Activated CD4-positive, alpha-beta memory T cell treated with anti-CD3 and anti-CD28 coated beads, Interleukin-2, amount 10 ng/mL, durations not matched to agents 7 days and 5 days (primary cell): Measurements from ENCODE around the gene POLR2E. TPM values are rescaled to one million over a fixed set of nuclear protein-coding genes. Genes with fewer than 3 reads are reported as not detected.
"Not testable (repeated sequence)": the region's sequence is repeated elsewhere in the genome, so short reads cannot be mapped to it uniquely, and the experiment has no call there.

Source experiments
- CTCF ChIA-PET: fragments of 350-600 bp; sonication (Branson Sonifier 250); formaldehyde crosslinking; loops from one replicate; lab custom pipeline; 2021; ENCODE audit warnings: antibody characterized with exemption, inconsistent platforms; lab: Charles Lee
- POLR2A ChIA-PET: fragments of 350-600 bp; sonication (Branson Sonifier 250); formaldehyde crosslinking; loops from one replicate; lab custom pipeline; 2021; ENCODE audit warnings: antibody characterized with exemption; lab: Charles Lee
- DNase-seq: peaks from one replicate; pipeline ENCODE4 v3.0.0-alpha.2; 2020
- H3K27ac Mint-ChIP-seq: one replicate; pipeline ENCODE4 v1.8.0; 2021; ENCODE audit warnings: mild to moderate bottlenecking, mixed read lengths
- H3K27me3 Mint-ChIP-seq: one replicate; pipeline ENCODE4 v1.8.0; 2021; ENCODE audit warnings: mixed read lengths
- H3K36me3 Mint-ChIP-seq: one replicate; pipeline ENCODE4 v1.8.0; 2021; ENCODE audit warnings: low read depth, mixed read lengths
- H3K4me1 Mint-ChIP-seq: one replicate; pipeline ENCODE4 v1.8.0; 2021; ENCODE audit warnings: mixed read lengths
- H3K4me3 Mint-ChIP-seq: one replicate; pipeline ENCODE4 v1.8.0; 2021; ENCODE audit warnings: mild to moderate bottlenecking, mixed read lengths
- H3K9me3 Mint-ChIP-seq: one replicate; pipeline ENCODE4 v1.8.0; 2021; ENCODE audit warnings: mixed read lengths
- total RNA-seq, 2 experiments: library from RNA; stranded (reverse); gene quantifications; one replicate each; pipeline ENCODE4 v1.2.3, GENCODE V29; 2021

Gene POLR2E
- total RNA-seq, 2 experiments from 2014 or later, result 116 to 120 TPM

DNA sequence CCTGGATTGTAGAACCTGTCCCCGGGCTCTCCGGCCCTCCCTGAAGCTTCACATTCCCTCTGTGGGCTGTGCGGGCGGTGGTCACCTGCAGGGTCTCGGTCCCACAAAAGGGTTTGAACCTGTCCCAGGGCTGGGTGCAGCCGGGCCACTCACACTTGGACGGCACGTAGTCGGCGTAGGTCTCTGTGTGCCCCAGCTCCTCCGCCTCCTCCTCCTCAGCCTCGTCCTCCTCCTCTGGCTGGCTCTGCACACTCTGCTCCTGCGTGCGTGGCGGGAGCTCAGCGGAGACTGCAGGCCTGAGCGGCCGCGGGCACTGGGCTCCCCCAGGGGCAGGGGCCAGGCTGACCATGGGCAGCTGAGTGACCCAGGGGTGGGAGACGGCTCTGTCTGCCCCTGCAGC is 28.2 kb upstream of the POLR2E start:
- ChIA-PET CTCF (interaction anchor here (2.3 kb wide), 1 partner anchor 10 kb away, joined by 9 read pairs; no protein-coding TSS in a partner anchor), POLR2A (interaction anchor here (1.4 to 1.5 kb wide), 2 partner anchors 19 to 96 kb away, joined by 3 read pairs; partner anchors contain the start of gene GPX4)
- peaks cover 51% of the 10 kb centered on the region for H3K36me3 Mint-ChIP-seq
- no peak overlapping the region for H3K4me3 Mint-ChIP-seq
- H3K27me3 Mint-ChIP-seq, result no peaks in the 10 kb centered on the region
- peaks cover 16% of the 10 kb centered on the region for H3K4me1 Mint-ChIP-seq
- no peak overlapping the region for H3K27ac Mint-ChIP-seq
- H3K9me3 Mint-ChIP-seq, result no peaks in the 10 kb centered on the region
- DNase-seq, result no peak

DNA sequence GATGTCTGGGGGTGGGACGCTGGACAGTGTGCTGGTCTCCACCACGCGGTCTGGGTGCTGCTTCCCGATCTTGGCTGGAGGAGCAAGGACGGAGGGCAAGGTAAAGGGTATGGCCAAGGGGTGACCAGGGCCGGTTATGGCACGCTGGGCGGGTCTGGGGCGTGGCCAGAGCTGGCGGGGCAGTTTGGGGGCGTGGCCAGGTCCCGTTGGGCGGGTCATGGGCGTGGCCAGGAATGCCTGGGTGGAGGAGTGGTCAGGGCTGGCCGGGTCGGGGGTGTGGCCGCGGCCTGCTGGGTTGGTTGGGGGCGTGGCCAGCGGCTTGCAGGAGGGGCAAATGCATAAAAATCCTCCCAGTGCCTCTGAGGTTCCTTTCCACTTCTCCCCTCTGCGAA is 27.8 kb upstream of the POLR2E start:
- no peaks in the 10 kb centered on the region for H3K9me3 Mint-ChIP-seq
- peaks cover 55% of the 10 kb centered on the region for H3K36me3 Mint-ChIP-seq
- no peaks in the 10 kb centered on the region for H3K27me3 Mint-ChIP-seq
- ChIA-PET CTCF (interaction anchor here (2.3 kb wide), 1 partner anchor 10 kb away, joined by 9 read pairs; no protein-coding TSS in a partner anchor), POLR2A (interaction anchor here (1.4 to 1.5 kb wide), 2 partner anchors 19 to 96 kb away, joined by 3 read pairs; partner anchors contain the start of gene GPX4)
- DNase-seq, result peak; percentile 65
- peaks cover 15% of the 10 kb centered on the region for H3K4me1 Mint-ChIP-seq
- no peak overlapping the region for H3K4me3 Mint-ChIP-seq
- no peak overlapping the region for H3K27ac Mint-ChIP-seq

DNA sequence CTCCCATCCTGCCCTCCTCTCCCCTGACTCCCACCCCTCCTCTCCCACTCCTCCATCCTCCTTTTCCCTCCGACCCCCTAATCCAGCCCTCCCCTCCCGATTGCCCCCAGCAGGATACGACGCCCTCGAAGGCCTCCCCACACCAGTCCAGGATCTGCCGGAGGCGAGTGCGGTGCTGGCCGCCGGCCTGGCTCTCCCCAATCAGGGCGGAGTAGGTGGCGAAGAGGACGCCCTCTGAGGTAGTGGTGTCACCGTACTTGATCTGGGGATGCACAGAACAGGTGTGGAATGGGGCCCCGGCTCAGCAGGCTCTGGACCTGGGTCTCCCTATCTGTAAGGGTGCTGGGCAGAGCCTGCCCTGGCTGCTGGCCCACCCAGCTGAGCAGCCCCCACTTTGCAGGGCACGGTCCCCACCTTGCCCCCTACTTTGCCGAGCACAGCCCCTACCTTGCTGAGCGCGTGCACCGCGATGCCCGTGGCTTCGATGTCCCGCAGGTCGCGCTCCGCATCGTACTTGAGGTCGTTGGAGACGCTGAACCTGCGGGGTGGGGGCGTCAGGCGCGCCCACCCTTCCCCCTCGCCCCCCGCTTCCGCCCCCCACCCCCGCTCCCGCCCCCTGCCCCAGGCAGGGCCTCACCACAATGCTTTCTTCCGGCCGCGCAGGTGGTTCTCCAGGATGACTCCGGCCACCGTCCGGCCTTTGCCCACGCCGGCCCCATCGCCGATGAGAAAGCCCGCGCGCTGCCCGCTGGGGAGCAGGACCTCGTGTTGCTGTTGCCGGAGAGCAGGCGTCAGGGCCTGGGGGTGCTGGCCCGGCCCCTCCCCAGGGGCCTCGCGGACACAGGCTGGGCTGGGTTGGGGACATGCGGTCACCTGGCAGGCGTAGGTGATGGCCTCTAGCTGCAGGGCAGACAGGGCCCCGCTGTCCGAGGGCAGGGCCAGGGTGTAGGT is 27.1 kb upstream of the POLR2E start:
- no peak overlapping the region for H3K27ac Mint-ChIP-seq
- H3K36me3 Mint-ChIP-seq, result peaks cover 52% of the 10 kb centered on the region
- H3K27me3 Mint-ChIP-seq, result no peaks in the 10 kb centered on the region
- H3K4me1 Mint-ChIP-seq, result peaks cover 14% of the 10 kb centered on the region
- ChIA-PET CTCF (interaction anchor here (2.3 kb wide), 1 partner anchor 9 kb away, joined by 9 read pairs; no protein-coding TSS in a partner anchor), POLR2A (no interaction called here)
- DNase-seq, result no peak
- no peak overlapping the region for H3K4me3 Mint-ChIP-seq
- H3K9me3 Mint-ChIP-seq, result no peaks in the 10 kb centered on the region

DNA sequence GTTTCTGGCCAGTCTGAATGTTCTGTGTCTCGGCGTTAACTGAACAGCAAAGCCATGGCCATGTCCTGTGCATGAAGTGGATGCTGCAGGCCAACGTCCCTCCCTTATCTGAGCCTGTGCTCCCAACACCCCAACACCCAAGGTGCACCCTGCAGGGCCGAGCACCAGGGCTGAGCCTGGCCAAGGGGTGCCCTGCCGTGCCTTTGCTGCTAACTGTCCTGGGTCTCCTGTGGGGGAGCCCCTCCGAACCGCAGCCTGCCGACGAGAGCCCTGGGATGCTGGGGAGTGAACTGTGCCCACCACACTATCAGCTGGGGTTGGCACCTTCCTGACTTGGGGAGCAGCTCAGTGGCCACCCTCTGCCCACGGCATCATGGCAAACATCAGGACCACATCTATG is 26.2 kb upstream of the POLR2E start:
- Mint-ChIP-seq H3K9me3 (no peaks in the 10 kb centered on the region), H3K36me3 (peaks cover 46% of the 10 kb centered on the region), H3K4me1 (peaks cover 6% of the 10 kb centered on the region), H3K4me3 (no peak overlapping the region), H3K27ac (no peak overlapping the region), H3K27me3 (no peaks in the 10 kb centered on the region)
- ChIA-PET POLR2A (no interaction called here), CTCF (no interaction called here)
- no peak for DNase-seq

DNA sequence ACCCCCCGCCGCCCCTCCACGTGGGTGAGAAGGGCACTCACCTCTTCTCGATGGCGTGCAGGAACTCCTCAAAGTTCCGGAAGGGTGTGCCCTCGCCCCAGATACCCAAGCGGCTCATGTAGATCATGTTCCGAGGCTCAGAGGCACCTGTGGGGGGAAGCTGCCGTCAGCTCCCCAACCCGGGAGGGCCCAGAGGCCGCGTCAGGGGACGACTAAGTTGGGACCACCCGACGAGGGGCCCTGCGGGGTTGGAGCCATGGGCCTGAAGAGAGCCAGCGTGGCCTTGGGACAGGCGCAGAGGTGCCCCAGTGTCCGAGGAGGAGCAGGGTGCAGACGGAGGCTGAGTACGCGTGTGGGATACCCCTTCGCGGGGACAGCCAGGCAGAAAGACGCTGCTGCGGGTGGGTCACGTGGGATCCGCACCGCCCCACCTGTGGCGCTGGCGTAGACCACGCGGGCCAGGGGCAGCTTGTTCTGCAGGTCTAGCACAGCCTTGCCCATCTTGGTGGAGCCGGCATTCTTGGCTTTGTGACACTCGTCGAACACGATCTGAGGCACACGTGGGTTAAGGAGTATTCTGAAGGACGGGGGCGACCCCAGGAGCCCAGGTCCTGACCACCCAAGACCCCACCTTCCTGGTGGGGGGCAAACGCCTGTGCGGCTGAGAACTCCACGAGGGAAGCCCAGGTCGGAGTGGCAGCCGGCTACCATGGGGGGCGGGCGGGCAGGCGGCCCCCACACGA is 24.5 kb upstream of the POLR2E start:
- no peaks in the 10 kb centered on the region for H3K27me3 Mint-ChIP-seq
- no peaks in the 10 kb centered on the region for H3K9me3 Mint-ChIP-seq
- peaks cover 38% of the 10 kb centered on the region for H3K36me3 Mint-ChIP-seq
- POLR2A ChIA-PET, result no interaction called here
- no peak overlapping the region for H3K27ac Mint-ChIP-seq
- peaks cover 2% of the 10 kb centered on the region for H3K4me1 Mint-ChIP-seq
- no peak for DNase-seq
- CTCF ChIA-PET, result no interaction called here
- no peak overlapping the region for H3K4me3 Mint-ChIP-seq

DNA sequence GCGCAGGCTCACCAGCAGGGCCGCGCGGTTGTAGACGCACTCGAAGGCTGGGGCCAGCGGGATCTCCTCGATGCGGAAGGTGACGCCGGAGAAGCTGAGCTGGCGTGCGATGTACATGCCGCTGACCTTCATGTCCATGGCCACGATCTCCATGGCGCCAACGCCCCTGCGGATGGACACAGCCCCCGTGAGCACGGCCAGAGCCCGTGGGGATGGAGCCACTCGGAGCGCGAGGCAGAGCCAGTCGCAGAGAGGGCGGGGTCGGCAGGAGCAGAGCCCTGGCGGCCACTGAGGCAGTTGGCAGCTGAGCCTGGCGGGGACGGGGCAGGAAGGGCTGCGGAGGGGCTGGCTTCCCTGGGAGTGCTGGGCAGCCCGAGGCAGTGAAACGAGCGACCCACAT is 23.8 kb upstream of the POLR2E start:
- ChIA-PET POLR2A (no interaction called here), CTCF (no interaction called here)
- Mint-ChIP-seq H3K27me3 (no peaks in the 10 kb centered on the region), H3K9me3 (no peaks in the 10 kb centered on the region), H3K27ac (no peak overlapping the region), H3K4me3 (no peak overlapping the region), H3K4me1 (peaks cover 2% of the 10 kb centered on the region), H3K36me3 (peaks cover 37% of the 10 kb centered on the region)
- DNase-seq, result no peak

DNA sequence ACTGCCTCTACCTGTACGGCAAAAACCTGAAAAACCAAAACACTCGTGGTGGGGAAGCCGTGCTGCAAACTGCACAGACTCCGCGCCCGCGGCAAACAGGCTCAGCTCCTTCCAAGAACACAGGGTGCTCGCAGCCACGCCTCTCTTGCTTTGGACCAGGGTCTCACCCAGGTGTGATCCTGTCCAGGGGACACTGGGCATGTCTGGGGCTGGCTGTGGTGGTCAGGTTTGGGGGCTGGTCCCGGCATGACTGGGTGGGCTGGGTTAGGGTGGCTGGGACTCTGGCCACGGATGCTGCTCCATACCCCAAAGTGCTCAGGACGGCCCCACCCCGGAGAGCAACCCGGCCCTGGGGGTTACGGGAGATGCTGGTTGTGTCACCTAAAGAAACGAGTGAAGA is 22.5 kb upstream of the POLR2E start:
- ChIA-PET POLR2A (no interaction called here), CTCF (interaction anchor here (1.1 kb wide), 1 partner anchor 76 kb away, joined by 3 read pairs; no protein-coding TSS in a partner anchor)
- Mint-ChIP-seq H3K4me1 (peaks cover 6% of the 10 kb centered on the region), H3K36me3 (peaks cover 31% of the 10 kb centered on the region), H3K27me3 (no peaks in the 10 kb centered on the region), H3K27ac (no peak overlapping the region), H3K9me3 (no peaks in the 10 kb centered on the region), H3K4me3 (no peak overlapping the region)
- DNase-seq, result no peak

DNA sequence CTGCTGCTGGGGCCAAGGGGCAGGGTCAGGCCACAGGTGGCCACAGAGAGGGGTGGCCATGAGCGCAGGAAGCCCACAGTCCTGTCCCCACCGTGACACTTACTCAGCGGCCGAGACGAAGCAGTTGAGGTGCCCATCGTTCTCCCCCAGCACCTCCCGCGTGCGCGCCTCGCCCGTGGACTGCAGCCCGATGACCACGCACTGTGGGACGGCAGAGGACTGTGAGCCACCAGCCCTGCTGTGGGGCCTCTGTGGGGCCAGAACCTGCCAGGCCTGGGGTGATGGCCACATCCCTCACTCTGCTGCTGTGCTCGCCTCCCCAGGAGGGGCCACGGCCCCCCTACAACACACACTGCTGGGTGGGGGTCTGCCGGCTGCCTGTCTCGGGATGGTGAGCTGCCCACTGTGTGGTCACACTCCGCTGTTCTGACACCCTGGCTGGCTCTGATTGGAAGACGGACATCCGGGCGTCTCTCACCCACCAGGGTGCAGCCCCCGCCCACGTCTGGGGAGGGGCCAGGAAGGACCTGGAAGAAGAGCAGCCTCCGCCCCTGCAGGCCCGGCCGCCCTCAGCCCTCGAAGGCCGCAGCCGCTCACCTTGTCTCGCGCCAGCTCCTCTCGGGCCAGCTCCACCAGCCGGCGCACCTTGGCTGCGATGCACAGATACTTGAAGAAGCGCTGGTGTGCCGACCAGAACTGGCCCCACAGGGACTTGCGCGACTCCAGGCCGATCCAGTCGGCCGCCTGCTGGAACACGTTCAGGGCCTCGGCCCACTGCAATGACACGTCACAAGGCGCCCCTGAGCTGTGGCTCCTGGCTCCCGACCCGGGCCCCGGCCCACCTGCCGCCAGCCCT is 21.8 kb upstream of the POLR2E start:
- DNase-seq, result no peak
- H3K9me3 Mint-ChIP-seq, result no peaks in the 10 kb centered on the region
- H3K36me3 Mint-ChIP-seq, result peaks cover 31% of the 10 kb centered on the region
- ChIA-PET POLR2A (interaction anchor here (1.1 to 1.2 kb wide), 3 partner anchors 14 to 152 kb away, joined by 3 to 5 read pairs (median 5); partner anchors contain the start of gene CIRBP), CTCF (interaction anchor here (0.9 kb wide), 1 partner anchor 13 kb away, joined by 3 read pairs; no protein-coding TSS in a partner anchor)
- H3K27me3 Mint-ChIP-seq, result no peaks in the 10 kb centered on the region
- H3K27ac Mint-ChIP-seq, result no peak overlapping the region
- peaks cover 6% of the 10 kb centered on the region for H3K4me1 Mint-ChIP-seq
- no peak overlapping the region for H3K4me3 Mint-ChIP-seq

DNA sequence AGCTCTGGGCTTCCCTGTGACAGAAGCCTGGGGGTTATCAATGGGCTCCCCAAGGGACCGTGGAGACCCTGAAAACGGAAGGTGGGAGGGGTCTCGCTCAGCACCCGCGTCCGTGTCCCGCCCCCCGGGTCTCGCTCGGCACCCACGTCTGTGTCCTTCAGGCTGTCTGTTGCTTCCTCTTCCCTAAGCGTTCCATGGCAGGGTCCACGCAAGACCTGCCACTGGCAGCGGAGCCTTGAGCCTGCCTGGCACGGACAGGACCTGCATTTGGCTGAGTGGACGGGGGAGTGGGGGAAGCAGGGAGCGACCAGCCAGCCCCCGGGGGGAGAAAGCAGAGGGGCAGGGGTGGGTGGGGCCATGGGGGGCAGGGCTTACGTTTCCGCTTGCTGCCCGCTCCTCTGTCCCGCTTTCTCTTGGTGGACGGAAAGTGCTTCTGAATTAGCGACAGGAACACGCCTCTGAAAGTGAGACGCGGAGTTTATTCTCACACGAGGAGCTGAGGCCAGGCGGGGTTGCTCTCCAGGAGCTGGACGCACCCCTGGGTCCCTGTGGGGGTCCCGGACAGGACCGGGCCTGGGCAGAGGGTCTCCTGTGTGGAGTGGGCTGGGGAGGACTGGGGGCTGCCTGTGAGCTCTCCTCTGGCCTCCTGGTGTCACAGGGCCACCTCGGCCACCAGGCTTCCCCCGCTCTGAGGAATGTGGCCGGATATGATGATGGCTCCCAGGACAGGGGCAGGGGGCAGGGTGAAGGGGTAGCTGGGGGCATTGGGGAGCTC is 20.7 kb upstream of the POLR2E start:
- Mint-ChIP-seq H3K4me3 (no peak overlapping the region), H3K9me3 (no peaks in the 10 kb centered on the region), H3K27ac (no peak overlapping the region), H3K36me3 (peaks cover 20% of the 10 kb centered on the region), H3K27me3 (no peaks in the 10 kb centered on the region), H3K4me1 (peaks cover 4% of the 10 kb centered on the region)
- no peak for DNase-seq
- POLR2A ChIA-PET, result interaction anchor here (1.0 to 1.6 kb wide), 5 partner anchors 13 to 317 kb away, joined by 3 to 5 read pairs (median 3); partner anchors contain the start of genes CIRBP and GPX4
- CTCF ChIA-PET, result interaction anchor here (0.9 to 1.0 kb wide), 2 partner anchors 12 to 14 kb away, joined by 3 read pairs; no protein-coding TSS in a partner anchor

DNA sequence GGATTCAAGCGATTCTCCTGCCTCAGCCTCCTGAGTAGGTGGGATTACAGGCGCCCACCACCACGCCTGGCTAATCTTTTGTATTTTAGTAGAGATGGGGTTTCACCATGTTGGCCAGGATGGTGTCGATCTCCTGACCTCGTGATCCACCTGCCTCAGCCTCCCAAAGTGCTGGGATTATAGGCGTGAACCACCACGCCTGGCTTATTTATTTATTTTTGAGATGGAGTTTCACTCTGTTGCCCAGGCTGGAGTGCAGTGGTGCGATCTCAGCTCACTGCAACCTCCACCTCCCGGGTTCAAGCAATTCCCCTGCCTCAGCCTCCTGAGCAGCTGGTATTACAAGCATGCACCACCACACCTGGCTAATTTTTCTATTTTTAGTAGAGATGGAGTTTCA is 19.6 kb upstream of the POLR2E start:
- H3K9me3 Mint-ChIP-seq, H3K4me3 Mint-ChIP-seq, H3K4me1 Mint-ChIP-seq, CTCF ChIA-PET, H3K27me3 Mint-ChIP-seq, DNase-seq, H3K27ac Mint-ChIP-seq: not testable (repeated sequence)
- H3K36me3 Mint-ChIP-seq, result peaks cover 14% of the 10 kb centered on the region
- POLR2A ChIA-PET, result interaction anchor here (1.0 to 2.5 kb wide), 4 partner anchors 8 to 316 kb away, joined by 3 to 15 read pairs (median 4); partner anchors contain the start of gene GPX4

DNA sequence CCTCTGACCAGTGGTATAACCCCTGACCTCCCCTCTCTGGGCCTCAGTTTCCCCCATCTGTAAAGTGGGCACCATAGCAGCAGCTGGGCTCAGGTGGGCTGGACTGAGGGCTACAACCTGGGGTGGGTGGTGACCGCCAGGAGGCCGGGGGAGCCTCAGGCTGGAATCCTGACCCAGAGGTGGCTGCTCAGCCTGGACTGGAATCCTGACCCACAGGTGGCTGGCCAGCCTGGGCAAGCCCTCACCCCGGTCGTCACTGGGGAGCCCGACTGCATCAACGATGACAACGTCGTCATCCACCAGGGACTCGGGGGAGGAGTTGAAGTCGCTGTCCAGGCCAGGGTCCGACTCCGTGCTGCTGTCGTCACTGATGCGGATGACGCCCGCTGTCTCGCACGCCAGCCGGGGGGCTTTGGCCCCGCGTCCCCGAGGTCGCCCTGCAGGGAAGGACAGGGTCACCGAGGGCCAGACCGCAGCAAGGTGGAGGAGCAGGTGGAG is 18.9 kb upstream of the POLR2E start:
- POLR2A ChIA-PET, result interaction anchor here (1.1 to 2.5 kb wide), 3 partner anchors 10 to 47 kb away, joined by 5 to 15 read pairs (median 7); partner anchors contain the start of gene ARHGAP45
- CTCF ChIA-PET, result interaction anchor here (0.6 to 2.4 kb wide), 12 partner anchors 10 to 130 kb away, joined by 3 to 16 read pairs (median 4); no protein-coding TSS in a partner anchor
- no peak for DNase-seq
- peaks cover 14% of the 10 kb centered on the region for H3K36me3 Mint-ChIP-seq
- no peaks in the 10 kb centered on the region for H3K27me3 Mint-ChIP-seq
- peaks cover 4% of the 10 kb centered on the region for H3K4me1 Mint-ChIP-seq
- H3K4me3 Mint-ChIP-seq, result no peak overlapping the region
- no peak overlapping the region for H3K27ac Mint-ChIP-seq
- H3K9me3 Mint-ChIP-seq, result no peaks in the 10 kb centered on the region
